AG10803 (cell line): ENCODE data around the gene NIPBL.

Experiments used
- DNase-seq: peaks from one replicate; pipeline ENCODE4 v3.0.0; 2010; ENCODE audit warnings: low read depth
- H3K4me3 ChIP-seq: 2 replicates; pipeline ENCODE4 v1.5.1; 2011; ENCODE audit warnings: mild to moderate bottlenecking, low read length, control low read depth
- TF ChIP-seq, protein P1 (sequence below): conservative IDR thresholded peaks from 2 replicates; pipeline ENCODE4 v1.5.1; 2011; ENCODE audit warnings: mild to moderate bottlenecking, low read length, control low read depth, inconsistent platforms

Gene NIPBL

DNA sequence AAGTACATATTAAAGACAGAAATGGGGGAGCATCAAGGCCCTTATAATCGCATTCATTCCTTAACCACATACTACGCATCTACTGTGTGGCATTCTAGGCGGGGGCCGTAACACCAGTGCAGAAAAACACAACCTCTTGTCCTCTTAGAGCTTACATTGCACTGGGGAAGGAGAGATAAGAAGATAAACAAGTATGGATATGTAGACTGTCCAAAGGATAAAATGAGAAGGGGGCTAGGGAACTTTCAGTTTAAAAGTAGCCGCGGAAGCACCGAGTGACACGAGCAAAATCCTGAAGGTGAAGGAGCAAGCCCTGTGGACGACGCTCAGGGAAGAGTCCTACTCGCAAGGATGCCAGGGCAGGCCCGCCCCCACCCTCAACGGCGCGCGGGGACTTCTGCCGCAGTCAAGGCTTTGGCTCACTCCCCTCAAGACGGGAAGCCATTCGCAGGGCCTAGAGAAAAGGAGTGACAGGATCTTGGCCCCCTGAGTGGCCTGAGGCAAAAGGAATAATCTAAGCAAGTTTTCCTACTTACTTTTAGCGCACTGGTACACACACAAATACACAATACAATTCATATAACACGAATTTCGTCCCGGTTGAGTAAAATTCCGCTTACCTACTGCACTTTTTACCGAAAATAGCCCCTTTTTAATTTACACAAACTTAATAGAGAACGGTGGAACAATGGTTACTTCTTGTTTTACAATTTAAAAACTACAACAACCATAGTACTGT lies 1.3 kb upstream of the NIPBL start:
- TF ChIP-seq, protein P1, sequence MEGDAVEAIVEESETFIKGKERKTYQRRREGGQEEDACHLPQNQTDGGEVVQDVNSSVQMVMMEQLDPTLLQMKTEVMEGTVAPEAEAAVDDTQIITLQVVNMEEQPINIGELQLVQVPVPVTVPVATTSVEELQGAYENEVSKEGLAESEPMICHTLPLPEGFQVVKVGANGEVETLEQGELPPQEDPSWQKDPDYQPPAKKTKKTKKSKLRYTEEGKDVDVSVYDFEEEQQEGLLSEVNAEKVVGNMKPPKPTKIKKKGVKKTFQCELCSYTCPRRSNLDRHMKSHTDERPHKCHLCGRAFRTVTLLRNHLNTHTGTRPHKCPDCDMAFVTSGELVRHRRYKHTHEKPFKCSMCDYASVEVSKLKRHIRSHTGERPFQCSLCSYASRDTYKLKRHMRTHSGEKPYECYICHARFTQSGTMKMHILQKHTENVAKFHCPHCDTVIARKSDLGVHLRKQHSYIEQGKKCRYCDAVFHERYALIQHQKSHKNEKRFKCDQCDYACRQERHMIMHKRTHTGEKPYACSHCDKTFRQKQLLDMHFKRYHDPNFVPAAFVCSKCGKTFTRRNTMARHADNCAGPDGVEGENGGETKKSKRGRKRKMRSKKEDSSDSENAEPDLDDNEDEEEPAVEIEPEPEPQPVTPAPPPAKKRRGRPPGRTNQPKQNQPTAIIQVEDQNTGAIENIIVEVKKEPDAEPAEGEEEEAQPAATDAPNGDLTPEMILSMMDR: no peak
- DNase-seq: peak; percentile 43
- peak overlapping the region; percentile 83 for H3K4me3 ChIP-seq

DNA sequence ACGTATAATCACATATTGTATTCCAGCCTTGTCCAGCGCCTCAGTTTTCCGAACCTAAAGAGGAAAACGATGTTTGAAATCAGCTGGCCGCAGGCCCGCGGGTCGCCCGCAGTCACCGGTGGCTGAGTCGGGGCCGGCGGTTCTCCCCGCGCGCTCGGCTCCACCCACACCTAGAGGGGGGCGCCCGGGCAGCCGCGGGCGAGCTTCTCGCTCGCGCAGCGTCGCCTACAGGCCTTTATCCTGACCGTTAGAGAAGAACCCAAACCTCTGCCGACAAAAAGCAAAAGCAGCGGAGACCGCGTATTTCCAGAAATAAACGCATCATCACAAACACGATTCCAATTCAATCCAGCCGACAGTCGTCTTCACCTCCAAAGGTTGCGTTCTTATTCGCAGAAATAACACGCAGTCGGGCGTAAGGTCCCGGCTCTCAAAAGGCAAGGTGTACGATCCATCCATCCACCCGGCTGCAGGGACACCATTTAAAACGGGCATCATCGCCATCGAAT lies 725 bp upstream of the NIPBL start:
- peak overlapping the region; percentile 83 for H3K4me3 ChIP-seq
- TF ChIP-seq, protein P1: peak; percentile 58
- peak; percentile 72 for DNase-seq

DNA sequence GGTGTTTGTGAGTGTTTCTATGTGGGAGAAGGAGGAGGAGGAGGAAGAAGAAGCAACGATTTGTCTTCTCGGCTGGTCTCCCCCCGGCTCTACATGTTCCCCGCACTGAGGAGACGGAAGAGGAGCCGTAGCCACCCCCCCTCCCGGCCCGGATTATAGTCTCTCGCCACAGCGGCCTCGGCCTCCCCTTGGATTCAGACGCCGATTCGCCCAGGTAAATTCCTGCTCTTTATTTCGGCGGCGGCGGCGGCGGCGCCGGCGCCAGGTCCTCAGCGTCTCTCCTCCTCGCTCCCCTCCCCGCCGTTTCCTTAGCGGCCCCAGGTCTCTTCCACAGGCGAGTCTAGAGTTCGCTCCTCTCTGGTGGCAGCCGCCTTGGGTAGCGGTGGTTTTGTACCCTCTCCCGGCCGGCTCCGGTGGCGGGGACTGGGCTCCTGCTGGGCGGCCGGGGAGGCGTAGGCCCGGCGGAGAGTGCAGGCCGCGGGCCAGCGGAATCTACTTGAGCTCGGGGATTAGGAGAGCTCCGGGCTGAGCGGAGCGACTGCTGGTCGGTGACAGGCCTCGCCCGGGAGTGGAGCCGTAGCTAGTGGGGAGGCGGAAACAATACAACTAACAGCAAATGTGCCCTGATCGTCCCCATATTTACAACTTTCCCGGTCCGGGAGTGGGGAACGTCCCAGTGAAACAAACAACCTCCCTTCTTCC lies 547 bp downstream of the NIPBL start:
- TF ChIP-seq, protein P1: no peak
- peak overlapping the region; percentile 83 for H3K4me3 ChIP-seq
- DNase-seq: peak; percentile 69

GRCh38 chr5:36877667-36878391 lies 1.3 kb downstream of the NIPBL start:
- TF ChIP-seq, protein P1: no peak
- DNase-seq: no peak
- H3K4me3 ChIP-seq: peak overlapping the region; percentile 83

GRCh38 chr5:36878392-36879082 lies 2.0 kb downstream of the NIPBL start:
- TF ChIP-seq, protein P1: no peak
- peak overlapping the region; percentile 83 for H3K4me3 ChIP-seq
- DNase-seq: peak; percentile 46

DNA sequence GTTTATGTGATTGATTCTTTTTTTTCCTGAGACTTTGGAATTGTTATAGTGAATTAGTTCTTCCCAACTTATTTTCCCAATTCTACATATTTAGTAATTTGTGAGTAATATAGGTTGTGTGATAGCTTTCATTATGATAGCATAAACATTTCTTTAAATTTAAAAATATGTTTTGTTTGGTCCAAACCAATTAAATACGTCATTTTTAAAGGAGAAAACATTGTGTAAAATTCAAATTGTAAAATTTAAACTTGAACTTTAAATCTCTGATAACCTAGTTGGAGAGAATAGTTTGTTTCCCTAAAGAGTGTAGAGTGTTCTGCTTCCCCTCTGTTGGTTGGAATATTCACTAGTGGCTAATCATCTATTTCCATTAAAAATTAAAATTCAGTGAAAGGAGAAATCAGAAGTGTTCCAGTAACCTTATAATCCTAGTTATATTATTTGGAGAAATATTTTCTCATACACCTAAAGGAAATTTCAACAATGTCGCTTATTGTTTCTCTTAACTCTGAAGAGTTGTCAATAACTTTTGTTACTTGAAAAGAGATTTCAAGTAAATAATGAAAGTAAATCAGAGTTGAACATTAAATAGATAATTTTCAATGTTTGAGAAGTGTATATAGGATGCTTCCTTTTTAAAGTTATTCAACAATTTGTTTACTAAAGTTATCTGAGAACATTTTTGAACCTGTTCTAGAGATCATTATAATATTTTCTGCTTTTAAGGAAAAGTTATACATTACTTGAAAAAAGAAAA lies 2.9 kb downstream of the NIPBL start:
- TF ChIP-seq, protein P1: no peak
- DNase-seq: no peak
- peak overlapping the region; percentile 83 for H3K4me3 ChIP-seq
